Measurements from ENCODE around the gene NID1.

DNA sequence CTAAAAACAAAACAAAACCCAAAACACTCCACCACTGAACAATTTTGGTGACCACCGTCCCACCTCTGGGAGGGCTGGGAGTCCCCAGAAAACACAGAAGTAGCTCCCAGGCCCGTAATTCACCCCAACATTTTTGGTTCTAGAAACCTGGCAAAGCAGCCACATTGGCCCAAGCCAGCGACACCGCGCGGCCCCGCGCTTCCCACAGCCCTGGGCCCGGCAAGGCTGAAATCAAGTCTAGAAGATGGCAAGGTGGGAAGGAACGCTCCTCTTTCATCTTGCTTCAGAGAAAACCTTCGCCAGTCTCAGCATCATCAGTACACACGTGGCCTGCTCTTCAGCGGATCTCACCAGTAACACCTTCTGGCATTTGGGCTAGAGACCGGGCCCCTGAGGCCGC, 35.9 kb upstream of the NID1 start:
- TF ChIP-seq, protein P1, sequence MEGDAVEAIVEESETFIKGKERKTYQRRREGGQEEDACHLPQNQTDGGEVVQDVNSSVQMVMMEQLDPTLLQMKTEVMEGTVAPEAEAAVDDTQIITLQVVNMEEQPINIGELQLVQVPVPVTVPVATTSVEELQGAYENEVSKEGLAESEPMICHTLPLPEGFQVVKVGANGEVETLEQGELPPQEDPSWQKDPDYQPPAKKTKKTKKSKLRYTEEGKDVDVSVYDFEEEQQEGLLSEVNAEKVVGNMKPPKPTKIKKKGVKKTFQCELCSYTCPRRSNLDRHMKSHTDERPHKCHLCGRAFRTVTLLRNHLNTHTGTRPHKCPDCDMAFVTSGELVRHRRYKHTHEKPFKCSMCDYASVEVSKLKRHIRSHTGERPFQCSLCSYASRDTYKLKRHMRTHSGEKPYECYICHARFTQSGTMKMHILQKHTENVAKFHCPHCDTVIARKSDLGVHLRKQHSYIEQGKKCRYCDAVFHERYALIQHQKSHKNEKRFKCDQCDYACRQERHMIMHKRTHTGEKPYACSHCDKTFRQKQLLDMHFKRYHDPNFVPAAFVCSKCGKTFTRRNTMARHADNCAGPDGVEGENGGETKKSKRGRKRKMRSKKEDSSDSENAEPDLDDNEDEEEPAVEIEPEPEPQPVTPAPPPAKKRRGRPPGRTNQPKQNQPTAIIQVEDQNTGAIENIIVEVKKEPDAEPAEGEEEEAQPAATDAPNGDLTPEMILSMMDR (IDR thresholded peaks at IDR 0.05) = no peak
- TF ChIP-seq POLR2A (IDR thresholded peaks at IDR 0.05) = no peak

All from upper lobe of left lung (tissue), 4 donors.